CD4-positive, alpha-beta T cell (primary cell): ENCODE data around the gene TRAFD1. TPM values are rescaled to one million over a fixed set of nuclear protein-coding genes. Genes with fewer than 3 reads are reported as not detected.
A peak's percentile ranks its signal among the peaks of the same experiment; 100 is the strongest.

Source experiments
- ATAC-seq: fragments of 200-7000 bp; cut with Tn5 transposase; one replicate; pipeline ENCODE4 v1.10.0; 2022; ENCODE audit warnings: mild to moderate bottlenecking; ENCODE audit not compliant: poor library complexity
- CTCF ChIA-PET: fragments of 350-600 bp; sonication (Branson Sonifier 250); formaldehyde crosslinking; loops from one replicate; lab custom pipeline; 2021; ENCODE audit warnings: antibody characterized with exemption, inconsistent platforms; lab: Charles Lee
- POLR2A ChIA-PET: fragments of 350-600 bp; sonication (Branson Sonifier 250); formaldehyde crosslinking; loops from one replicate; lab custom pipeline; 2021; ENCODE audit warnings: antibody characterized with exemption, inconsistent platforms; lab: Charles Lee
- DNase-seq, 14 experiments: peaks; one replicate each; pipeline ENCODE4 v3.0.0-alpha.2; 2013 to 2020; ENCODE audit warnings: mixed read lengths in 2 of 14
- H3K27ac ChIP-seq, 2 donors: one replicate each; pipeline versions ENCODE4 v1.5.1 to v1.7.0; 2013; ENCODE audit warnings: low read length in 2 of 2, low read depth in 1 of 2, mild to moderate bottlenecking in 1 of 2
- H3K27me3 ChIP-seq, 2 experiments: 1 replicate in 1 of 2; 2 replicates in 1 of 2; pipeline versions ENCODE4 v1.6.1 to v1.7.0; 2013; ENCODE audit warnings: low read length in 2 of 2, control low read depth in 1 of 2, mild to moderate bottlenecking in 1 of 2, moderate library complexity in 1 of 2; ENCODE audit not compliant: insufficient read depth in 2 of 2, control insufficient read depth in 1 of 2
- H3K36me3 ChIP-seq: one replicate; pipeline ENCODE4 v1.6.1; 2013; ENCODE audit warnings: low read length, control low read depth; ENCODE audit not compliant: insufficient read depth
- H3K4me1 ChIP-seq: one replicate; pipeline ENCODE4 v1.6.1; 2013; ENCODE audit warnings: low read length, control low read depth; ENCODE audit not compliant: insufficient read depth
- H3K4me3 ChIP-seq: one replicate; pipeline ENCODE4 v1.5.1; 2013; ENCODE audit warnings: mild to moderate bottlenecking, low read length, moderate library complexity
- H3K9me3 ChIP-seq, 2 experiments: 1 replicate in 1 of 2; 2 replicates in 1 of 2; pipeline versions ENCODE4 v1.6.1 to v1.7.0; 2013; ENCODE audit warnings: low read length in 2 of 2, mild to moderate bottlenecking in 2 of 2, control low read depth in 1 of 2, moderate library complexity in 1 of 2; ENCODE audit not compliant: control insufficient read depth in 1 of 2, insufficient read depth in 1 of 2
- H3K27ac Mint-ChIP-seq: one replicate; pipeline ENCODE4 v1.8.0; 2020; ENCODE audit warnings: mixed read lengths
- H3K27me3 Mint-ChIP-seq: one replicate; pipeline ENCODE4 v1.8.0; 2021; ENCODE audit warnings: mixed read lengths
- H3K36me3 Mint-ChIP-seq: one replicate; pipeline ENCODE4 v1.8.0; 2021; ENCODE audit warnings: low read depth, mixed read lengths
- H3K4me1 Mint-ChIP-seq: one replicate; pipeline ENCODE4 v1.8.0; 2021; ENCODE audit warnings: low read depth, mixed read lengths
- H3K4me3 Mint-ChIP-seq: one replicate; pipeline ENCODE4 v1.8.0; 2020; ENCODE audit warnings: mild to moderate bottlenecking, mixed read lengths
- H3K9me3 Mint-ChIP-seq: one replicate; pipeline ENCODE4 v1.8.0; 2020; ENCODE audit warnings: mixed read lengths
- CTCF ChIP-seq: fragments of 200-600 bp; IDR thresholded peaks from one replicate; pipeline ENCODE4 v1.8.0; 2022; ENCODE audit warnings: antibody characterized with exemption, mild to moderate bottlenecking
- intact Hi-C, 2 experiments: fragments of 100-400 bp; cut with DNase I in 1 of 2; cut with micrococcal nuclease in 1 of 2; formaldehyde crosslinking; loops; one replicate each; pipeline versions ENCODE4 v1.15.1 to v1.9.0; 2023 to 2025; cut with DNase I, micrococcal nuclease
- total RNA-seq, 174 experiments: library from RNA in 2 of 174; stranded (reverse) in 2 of 174; gene quantifications; one replicate each; pipeline ENCODE4 v1.2.3 and lab custom pipeline; 2021 to 2026

The TRAFD1 gene
- total RNA-seq, 2 experiments from 2014 or later = 19.6 to 20.4 TPM

GRCh38 chr12:112117685-112118084 lies 7.7 kb upstream of the TRAFD1 start:
- Histone ChIP-seq H3K4me3 (no peak overlapping the region), H3K27me3 (no peaks in the 10 kb centered on the region), H3K4me1 (peaks cover 7% of the 10 kb centered on the region), H3K27ac (no peak overlapping the region), H3K36me3 (no peaks in the 10 kb centered on the region), H3K9me3 (no peaks in the 10 kb centered on the region)
- no peak overlapping the region for H3K4me3 Mint-ChIP-seq
- DNase-seq = peak in 1 of 14 experiments; percentile 5
- intact Hi-C loops = no loop called here
- no peaks in the 10 kb centered on the region for H3K36me3 Mint-ChIP-seq
- peaks cover 9% of the 10 kb centered on the region for H3K4me1 Mint-ChIP-seq
- H3K27ac Mint-ChIP-seq = no peak overlapping the region
- H3K9me3 Mint-ChIP-seq = no peaks in the 10 kb centered on the region
- ATAC-seq = no peak
- no peaks in the 10 kb centered on the region for H3K27me3 Mint-ChIP-seq
- no peak for TF ChIP-seq CTCF
- CTCF ChIA-PET = no interaction called here
- POLR2A ChIA-PET = interaction anchor here (0.6 kb wide), 1 partner anchor 8 kb away, joined by 3 read pairs; no protein-coding TSS in a partner anchor

DNA sequence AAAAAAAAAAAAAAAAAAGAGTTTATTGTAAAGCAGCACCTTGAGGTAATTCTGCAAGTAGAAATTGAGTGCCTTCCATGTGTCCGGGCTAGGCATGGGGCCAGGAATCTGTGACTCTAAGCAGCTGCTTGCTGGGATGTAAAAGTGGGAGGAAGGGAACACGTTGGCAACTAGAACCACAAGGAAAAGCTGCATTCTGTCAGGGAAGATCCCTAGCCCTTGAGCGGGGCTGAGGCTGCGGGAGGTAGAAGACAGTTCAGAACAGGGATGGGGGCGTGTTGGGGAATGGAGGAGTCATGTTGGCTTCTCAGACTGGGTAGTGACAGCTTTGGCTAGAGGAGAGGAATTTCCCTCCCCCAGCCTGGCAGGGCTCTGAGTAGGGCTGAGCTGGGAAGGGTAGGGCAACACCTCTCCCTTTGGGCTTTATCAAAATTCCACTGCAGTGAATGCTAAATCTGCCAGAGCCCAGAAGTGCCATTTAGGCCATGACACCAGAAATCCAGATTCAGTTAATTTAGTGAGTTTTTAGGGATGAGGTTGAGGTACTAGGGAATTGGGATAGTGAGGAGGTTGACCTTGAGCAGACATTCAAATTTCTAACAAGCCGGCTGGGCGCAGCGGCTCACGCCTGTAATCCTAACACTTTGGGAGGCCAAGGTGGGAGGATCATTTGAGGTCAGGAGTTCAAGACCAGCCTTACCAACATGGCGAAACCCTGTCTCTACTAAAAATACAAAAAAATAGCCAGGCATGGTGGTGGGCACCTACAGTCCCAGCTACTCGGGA lies 3.4 kb upstream of the TRAFD1 start:
- ATAC-seq (no peak), DNase-seq (peak in 1 of 14 experiments; percentile 16)
- POLR2A ChIA-PET = interaction anchor here (2.0 to 2.3 kb wide), 2 partner anchors 10 to 13 kb away, joined by 6 to 9 read pairs; partner anchors contain the start of gene NAA25
- no peaks in the 10 kb centered on the region for H3K9me3 Mint-ChIP-seq
- no peaks in the 10 kb centered on the region for H3K27me3 Mint-ChIP-seq
- Histone ChIP-seq H3K9me3 (no peaks in the 10 kb centered on the region), H3K4me1 (peaks cover 16% of the 10 kb centered on the region), H3K4me3 (no peak overlapping the region), H3K27me3 (no peaks in the 10 kb centered on the region), H3K36me3 (no peaks in the 10 kb centered on the region), H3K27ac (no peak overlapping the region)
- no peak for TF ChIP-seq CTCF
- intact Hi-C loops = no loop called here
- CTCF ChIA-PET = no interaction called here
- peaks cover 20% of the 10 kb centered on the region for H3K4me1 Mint-ChIP-seq
- no peak overlapping the region for H3K27ac Mint-ChIP-seq
- H3K4me3 Mint-ChIP-seq = no peak overlapping the region
- H3K36me3 Mint-ChIP-seq = no peaks in the 10 kb centered on the region

DNA sequence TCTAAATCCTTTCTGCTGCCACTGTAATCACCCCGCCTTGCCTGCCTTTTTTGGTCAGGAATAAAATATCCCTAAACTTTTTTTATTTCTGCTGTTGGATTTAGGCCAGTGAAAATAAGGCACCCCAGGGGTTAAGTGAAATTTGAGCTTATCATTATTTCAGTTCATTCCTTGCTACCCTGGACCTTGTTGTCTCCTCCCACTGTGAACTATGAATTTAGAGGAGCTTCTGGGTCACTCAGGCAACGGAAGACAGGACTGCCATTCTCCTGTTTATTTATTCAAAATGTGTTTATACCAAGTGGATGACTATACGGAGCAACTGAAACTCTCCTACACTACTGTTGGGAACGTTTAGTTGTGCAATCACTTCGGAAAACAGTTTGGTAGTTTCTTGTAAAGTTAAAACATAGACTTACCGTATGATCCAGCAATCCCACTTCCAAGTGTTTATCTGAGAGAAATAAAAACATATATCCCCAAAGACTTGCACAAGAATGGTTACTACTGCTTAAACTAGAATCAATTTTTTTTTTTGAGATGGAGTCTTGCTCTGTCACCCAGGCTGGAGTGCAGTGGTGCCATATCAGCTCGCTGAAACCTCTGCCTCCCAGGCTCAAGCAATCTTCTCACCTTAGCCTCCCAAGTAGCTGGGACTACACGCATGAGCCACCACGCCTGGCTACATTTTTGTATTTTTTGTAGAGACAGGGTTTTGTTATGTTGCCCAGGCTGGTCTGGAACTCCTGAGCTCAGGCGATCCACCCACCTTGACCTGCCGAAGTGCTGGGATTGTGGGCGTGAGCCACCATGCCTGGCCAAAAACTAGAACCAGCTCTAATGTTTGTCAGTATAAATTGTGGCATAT lies 2.3 kb upstream of the TRAFD1 start:
- ChIA-PET POLR2A (interaction anchor here (2.0 to 2.3 kb wide), 2 partner anchors 9 to 14 kb away, joined by 6 to 9 read pairs; partner anchors contain the start of gene NAA25), CTCF (interaction anchor here (0.6 kb wide), 1 partner anchor 14 kb away, joined by 4 read pairs; no protein-coding TSS in a partner anchor)
- H3K4me1 Mint-ChIP-seq = peaks cover 23% of the 10 kb centered on the region
- peaks cover 26% of the 10 kb centered on the region for H3K4me1 ChIP-seq
- no peaks in the 10 kb centered on the region for H3K9me3 ChIP-seq
- DNase-seq (peak in 1 of 14 experiments; percentile 1), ATAC-seq (no peak)
- no peak overlapping the region for H3K27ac Mint-ChIP-seq
- H3K9me3 Mint-ChIP-seq = no peaks in the 10 kb centered on the region
- H3K4me3 ChIP-seq = no peak overlapping the region
- no peaks in the 10 kb centered on the region for H3K27me3 ChIP-seq
- intact Hi-C loops = no loop called here
- H3K27me3 Mint-ChIP-seq = no peaks in the 10 kb centered on the region
- H3K36me3 Mint-ChIP-seq = no peaks in the 10 kb centered on the region
- H3K36me3 ChIP-seq = no peaks in the 10 kb centered on the region
- no peak overlapping the region for H3K27ac ChIP-seq
- H3K4me3 Mint-ChIP-seq = peak overlapping the region; percentile 10
- no peak for TF ChIP-seq CTCF
